HG02943 (cell line): Measurements from ENCODE around the gene SEC22C.
"Not testable (repeated sequence)": the region's sequence is repeated elsewhere in the genome, so short reads cannot be mapped to it uniquely, and the experiment has no call there.

Experiments used
- ATAC-seq: cut with Tn5 transposase; IDR thresholded peaks from one replicate; pipeline ENCODE4 v1.9.1; 2021; ENCODE audit warnings: mild to moderate bottlenecking, low read depth, moderate library complexity; ENCODE audit not compliant: unreplicated experiment

The SEC22C gene

DNA sequence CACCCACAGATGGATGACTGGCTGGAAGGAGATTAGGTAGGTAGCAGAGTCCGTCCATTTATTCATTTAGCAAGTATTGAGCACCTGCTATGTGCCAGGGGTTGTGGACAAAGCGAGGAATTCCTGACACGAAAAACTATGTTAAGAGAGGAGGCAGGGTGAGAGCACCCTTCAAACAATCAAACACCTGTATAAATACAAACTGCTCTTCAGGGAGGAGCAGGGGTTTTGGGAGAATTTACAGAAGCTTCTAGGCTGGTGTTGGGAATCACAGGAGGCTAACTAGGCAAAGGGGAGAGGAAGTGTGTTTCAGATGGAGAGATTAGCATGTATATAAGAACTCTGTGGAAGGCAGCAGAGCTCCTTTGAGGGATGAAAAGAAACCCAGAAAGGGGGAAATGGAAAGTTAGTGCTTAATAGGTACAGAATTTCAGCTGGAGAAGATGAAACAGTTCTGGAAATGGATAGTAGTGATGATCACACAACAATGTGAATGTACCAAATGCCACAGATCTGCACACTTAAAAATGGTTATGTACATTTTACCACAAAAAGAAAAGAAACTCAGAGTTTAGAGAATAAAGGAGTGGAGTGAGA is 805 bp upstream of the SEC22C start:
- no peak for ATAC-seq

DNA sequence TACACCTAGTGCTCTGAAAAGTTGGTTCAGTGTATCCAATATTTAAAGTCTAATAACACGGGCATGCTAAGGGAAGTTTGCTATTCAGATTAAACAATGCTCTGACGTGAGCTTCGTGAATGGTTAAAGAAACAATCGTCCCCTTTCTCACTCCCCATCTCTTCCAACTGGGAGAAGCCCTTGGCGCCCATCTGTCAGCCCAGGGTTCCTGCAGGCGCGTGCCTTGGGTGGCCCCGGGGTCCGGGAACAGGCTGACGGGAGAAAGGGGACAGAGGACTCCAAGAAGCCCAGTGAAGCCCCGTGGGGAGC is 413 bp downstream of the SEC22C start:
- no peak for ATAC-seq

DNA sequence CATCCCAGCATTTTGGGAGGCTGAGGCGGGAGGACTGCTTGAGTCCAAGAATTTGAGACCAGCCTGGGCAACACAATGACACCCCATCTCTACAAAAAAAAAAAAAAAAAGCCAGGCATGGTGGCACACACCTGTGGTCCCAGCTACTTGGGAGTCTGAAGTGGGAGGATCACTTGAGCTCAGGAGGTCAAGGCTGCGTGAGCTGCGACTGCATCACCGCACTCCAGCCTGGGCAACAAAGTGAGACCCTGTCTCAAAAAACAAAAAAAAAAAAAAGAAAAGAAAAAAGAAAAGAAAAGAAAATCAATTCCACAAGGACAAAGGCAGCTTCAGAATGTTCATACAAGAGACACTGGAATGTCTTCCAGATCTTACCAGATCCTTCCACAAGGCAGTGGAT is 2.4 kb downstream of the SEC22C start:
- not testable (repeated sequence) for ATAC-seq

DNA sequence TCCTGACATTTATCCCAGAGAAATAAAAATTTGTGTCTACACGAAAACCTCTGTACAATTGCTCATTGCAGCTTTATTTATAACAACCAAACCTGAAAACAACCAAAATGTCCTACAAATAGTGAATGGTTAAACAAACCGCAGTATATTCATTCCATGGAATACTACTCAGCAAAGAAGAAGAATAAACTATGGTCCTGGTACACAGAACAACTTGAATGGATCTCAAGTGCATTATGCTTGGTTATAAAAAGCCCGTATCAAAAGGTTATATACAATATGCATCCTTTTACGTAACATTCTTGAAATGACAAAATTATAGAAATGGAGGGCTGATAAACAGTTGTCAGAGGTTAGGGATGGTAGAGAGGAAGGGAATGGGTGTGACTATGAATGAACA is 3.7 kb downstream of the SEC22C start:
- no peak for ATAC-seq

DNA sequence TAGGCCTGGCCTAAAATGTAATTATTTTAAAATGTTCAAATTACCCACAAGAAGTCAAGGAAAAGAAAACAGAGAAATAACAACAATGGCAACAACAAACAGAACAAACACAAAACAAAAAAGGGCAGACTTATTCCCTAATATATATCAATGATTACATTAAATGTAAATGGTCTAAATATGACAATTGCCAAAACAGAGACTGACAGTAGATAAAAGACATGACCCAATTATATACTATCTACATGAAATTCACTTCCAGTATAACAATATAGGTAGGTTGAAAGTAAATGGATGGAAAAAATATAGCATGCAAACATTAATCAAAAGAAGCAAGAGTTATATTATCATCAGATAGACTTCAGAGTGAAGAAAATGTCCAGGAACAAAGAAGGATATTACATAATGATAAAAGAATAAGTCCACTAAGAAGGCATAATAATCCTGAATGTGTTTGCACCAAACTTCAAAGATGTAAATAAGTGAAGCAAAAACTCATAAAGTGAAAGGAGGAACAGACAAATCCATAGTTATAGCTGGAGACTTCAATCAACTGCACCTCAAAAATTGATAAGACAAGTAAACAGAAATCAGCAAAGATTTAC is 6.5 kb downstream of the SEC22C start:
- no peak for ATAC-seq

DNA sequence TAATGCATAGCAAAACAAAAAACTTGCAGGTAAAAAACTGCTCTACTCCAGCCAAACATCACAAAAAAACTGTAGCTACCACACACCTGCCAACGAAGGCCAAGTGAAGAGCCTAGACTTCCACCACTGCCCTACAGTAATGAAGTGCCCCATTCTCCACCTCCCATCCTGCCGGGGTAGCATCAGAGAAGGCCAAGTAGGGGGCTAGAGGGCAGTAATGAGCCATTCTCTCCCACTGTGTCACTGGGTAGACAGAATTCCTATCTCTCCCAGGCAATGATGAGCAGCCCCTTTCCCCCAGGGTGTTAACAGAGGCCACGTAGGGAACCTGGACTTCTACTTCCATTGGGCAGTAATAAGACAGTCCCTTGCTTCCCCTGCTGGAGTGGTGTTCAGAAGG is 9.5 kb downstream of the SEC22C start:
- ATAC-seq, result no peak

DNA sequence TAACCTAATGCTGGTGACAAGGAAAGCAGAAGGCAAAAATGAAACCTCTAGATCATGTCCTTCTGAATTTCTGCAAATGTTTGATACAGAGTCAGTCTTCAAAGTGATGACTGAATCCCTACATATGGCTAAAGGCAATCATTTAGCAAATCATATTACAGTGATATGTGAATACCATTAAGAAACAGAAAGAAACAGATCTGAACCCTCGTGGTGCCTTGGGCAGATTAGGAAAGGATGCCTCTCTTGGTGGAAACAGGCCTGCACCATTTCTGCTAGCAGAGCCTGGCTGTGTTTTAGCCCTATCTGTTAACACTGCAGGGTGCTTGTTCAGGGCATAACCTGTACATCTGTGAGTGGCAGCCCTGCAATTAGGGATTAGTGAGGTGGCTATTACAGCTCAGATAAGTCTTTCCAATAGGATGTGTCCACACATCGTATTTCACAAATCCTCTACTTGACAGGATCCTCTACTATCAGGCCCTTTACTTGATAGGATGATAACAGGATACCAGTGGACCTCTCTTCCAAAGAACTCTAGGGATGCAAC is 12.1 kb downstream of the SEC22C start:
- ATAC-seq, result no peak

DNA sequence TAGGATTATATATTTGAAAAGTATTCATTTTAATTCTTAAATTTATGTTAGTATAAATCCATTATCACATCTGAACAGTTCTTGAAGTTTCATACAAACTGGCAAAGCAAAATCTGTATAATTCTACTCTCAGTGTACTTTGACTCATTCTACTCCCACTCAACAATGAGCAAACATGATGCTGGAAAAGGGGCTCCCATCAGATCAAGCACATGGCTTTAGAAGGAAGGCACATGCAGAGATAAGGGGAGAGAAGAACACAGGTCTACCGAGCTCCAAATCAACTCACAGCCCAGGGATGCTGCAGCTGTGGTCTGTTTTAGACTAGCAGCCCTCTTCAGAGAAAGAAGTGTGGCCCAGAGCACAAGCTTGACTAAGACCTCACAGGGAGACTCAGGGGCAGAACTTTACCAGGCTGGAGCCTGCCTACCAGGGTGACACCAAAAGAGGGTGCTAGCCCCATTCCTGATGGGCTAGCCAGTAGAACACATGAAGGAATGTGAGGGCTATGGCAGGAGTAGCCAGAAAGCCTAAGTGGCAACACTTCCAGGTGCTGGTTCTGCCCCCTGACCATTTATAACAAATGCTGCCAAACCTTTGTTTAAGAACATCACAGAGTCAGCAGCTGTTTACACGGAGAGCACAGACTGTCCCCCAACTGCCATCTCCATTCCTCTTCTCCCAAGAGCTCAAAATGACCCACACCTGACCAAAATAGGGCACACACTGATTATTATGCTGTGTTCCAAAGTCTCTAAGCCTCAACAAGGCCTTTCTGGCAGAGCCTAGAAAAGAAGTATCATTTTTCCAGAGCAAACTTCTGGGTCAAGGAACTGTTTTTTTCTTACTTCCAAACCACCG is 19.5 kb downstream of the SEC22C start:
- no peak for ATAC-seq

DNA sequence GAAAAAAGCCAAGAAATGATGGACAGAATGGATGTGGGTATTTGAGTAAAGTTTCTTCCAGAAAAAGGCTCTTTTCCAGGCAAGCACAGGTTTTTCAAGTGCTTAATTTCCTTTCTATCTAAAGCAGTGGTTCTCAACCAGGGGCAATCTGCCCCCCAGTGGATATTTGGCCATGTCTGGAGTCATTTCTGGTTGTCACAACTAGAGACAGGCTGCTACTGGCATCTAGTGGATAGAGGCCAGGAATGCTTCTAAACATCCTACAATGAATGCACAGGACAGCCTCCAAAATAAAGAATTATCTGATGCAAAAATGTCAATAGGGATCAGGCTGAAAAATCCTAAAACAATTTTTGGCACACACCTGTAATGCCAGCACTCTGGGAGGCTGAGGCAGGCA is 23.9 kb downstream of the SEC22C start:
- ATAC-seq, result no peak

DNA sequence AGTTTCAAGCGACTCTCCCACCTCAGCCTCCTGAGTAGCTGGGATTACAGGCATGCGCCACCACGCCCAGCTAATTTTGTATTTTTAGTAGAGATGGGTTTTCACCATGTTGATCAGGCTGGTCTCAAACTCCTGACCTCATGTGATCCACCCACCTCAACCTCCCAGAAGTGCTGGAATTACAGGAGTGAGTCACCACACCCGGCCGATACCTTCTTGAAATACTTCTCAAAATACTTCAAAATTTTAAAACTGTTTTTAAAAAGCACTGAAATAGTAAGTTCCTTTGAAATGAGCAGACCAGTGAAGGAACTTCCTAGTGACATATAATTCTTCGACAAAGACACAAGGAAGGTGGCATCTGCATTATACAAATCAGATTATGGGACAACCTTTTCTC is 24.9 kb downstream of the SEC22C start:
- not testable (repeated sequence) for ATAC-seq

DNA sequence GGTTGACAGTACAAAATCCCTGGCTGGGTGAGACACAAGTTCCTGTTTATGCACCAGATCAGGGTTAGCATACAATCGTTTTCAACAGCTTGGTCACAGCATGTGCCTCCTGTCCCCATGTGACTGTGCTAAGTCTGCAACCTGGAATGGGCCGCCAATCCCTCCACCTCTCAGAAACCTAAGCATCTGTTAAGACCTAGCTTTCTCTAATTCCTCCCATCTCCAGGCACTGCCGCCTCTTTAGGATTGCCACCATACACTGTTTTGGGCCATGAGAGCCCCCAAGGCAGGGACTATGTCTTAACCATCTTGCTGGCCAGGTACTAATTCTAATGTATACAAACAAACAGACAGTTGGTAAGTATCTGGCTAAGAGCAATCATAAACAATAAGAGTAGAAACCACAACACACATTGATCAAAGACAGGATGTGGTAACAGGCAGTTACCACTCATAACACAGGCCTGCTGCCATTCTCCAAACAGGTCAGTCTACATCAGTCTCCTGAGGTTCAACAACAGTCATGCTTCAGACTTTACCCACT is 25.6 kb downstream of the SEC22C start:
- ATAC-seq, result no peak

DNA sequence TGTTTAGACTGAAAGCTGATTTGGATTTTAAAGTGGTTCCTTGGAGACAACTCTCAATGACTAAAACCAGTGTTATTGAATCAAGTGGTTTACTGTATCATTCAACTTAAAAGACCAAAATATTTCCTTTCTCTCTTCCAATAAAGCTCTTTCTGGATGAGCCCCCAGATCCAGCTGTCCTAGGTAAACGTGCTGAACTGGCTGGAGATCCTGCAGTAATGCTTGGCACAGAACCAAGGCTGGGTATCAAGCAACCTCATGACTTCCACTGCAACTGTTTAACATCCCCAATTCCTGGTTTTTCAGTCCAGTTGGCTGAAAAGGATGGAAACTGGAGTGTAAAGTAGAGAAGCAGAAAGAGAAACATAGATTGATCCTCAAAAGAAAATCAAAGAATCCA is 28.9 kb downstream of the SEC22C start:
- no peak for ATAC-seq

DNA sequence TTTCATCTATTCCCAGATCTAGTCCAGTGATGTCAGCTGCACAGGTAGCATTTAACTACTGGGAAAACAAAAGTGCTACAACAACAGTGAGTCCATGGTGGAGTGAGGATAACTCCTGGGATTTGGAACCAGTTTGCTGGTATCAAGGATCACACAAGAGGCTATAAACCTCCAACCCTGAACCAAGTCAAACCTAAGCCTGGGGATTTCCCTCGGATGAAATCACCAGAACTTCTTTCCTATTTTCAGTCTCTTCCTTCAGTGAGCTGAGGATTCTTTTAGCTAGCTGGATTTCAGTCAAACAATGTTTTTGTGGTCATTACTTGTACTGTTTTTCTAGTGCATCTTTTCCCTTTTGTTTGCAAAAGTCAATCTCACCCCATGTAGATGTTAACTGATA is 31.5 kb downstream of the SEC22C start:
- no peak for ATAC-seq

DNA sequence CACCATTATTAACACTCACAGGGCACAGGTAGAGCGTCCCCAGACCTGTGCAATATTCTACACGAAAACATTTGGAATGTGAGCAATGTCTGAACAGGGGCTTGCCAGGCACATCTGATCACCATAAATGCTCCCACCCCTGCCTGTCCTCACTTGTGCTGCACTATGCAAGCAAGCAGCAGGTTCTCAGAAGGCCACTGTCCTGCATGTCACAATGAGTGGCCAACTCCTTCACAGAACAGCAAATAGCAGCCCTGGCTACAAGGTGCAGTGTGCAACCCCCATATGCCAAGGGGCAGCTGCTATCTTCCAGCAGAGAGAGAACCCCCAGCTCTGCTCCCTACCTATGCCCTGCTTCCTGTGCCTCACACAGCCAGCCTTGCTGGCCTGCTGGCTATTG is 32.6 kb downstream of the SEC22C start:
- ATAC-seq, result no peak

DNA sequence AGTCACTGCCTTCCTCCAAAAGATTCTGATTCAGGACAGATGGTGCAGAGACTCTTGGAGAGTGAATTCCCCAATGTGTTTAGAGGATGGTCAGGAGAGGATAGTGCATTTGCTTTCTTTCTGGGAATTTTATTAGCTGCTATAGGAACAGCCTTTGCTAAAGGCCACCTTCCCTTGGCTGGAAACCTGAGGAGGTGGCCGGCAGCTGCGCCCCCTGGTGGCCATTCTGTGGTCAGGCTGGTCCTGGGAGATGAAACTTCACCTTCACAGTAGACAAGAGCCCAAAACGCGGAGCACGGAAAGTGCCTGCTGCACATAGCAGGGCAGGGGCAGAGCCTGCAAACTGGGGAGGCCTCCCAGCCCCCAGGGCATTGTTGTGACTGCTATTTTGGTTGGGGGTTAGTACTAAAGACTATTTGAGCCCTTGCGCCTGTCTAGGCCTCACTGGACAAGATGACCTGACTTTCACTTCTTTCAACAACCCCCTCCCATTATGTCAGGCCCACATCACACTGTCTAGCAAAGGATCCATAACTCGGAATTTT is 34.3 kb downstream of the SEC22C start:
- ATAC-seq, result no peak

DNA sequence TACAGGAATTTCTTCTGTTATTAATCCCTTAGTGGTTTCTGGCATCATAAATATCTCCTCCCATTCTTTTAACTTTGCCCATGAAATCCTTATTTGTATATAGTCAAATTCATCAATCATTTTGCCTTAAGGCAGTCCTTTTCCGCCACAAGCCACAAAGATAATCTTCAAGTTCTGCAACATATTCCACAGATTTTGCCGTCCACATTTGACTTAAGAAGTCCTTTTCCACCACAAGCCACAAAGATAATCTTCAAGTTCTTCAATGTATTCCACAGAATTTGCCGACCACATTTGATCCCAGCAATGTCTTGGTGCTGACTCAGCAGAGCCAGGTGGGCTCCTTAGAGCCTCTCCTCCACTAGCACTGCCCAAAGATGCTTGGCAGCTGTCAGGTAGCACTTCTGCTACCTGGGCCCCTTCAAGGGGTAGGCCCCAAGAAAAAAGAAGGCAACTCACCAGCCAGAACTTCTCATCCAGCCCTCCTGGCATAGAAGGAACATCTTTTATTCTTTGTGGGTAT is 35.0 kb downstream of the SEC22C start:
- ATAC-seq, result no peak

DNA sequence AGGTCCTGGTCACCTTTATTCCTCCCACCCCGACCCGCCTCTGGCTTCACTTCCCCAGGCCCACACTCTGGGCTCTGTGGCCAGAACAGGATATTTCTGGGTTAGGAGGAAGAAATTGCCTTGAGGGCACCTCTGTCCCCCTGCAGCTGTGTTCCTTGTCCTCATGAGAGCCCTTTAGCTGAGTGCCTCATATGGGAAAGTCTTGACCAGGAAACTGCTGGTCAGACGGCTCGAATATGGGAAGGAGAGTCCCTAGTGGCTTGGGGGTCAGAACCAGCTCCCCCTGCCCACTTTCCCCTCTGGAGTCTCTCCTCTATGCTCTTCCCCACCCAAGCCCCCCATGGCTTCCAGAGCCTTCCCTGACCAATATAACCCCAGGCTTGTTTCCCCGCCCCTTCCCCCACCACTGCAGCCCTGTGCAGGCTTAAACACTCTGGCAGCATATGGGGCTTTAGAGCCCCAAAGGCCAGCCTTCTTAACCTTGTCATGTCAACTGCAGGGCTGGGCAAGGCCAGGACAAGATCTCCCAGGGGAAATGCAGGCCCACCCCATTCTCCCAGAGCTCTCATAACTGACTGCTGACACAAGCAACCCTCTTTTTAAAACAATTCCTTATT is 36.4 kb downstream of the SEC22C start:
- no peak for ATAC-seq

DNA sequence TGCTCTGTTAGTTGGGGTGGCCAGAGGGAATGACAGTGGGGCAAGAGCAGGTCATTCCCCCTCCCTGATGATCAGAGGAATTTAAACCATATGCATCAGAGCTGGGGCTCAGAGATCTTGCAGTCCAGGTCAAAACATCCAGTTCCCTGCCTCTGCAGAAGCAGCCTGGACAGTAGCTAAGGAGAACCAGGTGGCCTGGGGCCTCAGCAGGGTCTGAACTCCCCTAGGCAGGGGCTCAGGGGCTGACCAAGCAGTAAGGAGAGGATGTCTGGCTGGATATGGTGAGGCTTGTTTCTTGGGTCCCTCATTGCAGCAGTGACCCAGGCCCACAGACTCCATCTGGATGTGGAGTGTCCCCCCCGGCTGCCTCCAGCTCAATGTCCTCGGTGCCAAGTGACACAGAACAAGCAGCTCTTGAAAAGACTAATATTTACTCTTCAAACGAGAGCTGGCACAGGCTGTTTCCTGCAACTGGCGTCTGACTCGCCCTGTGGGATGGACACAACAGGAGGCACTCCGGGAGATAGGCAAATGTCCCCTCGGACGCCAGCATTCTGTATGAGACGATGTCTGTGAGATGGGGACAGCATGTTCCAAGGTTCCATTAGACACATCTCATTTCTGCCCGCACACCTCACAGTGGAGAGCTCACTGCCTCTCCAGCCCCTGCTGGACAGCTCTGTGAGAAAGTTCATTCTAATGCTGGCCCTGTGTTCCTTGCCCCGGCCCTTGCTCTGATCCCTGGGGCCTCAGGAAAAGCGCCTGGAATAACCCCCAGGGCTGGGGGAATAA is 37.1 kb downstream of the SEC22C start:
- no peak for ATAC-seq

DNA sequence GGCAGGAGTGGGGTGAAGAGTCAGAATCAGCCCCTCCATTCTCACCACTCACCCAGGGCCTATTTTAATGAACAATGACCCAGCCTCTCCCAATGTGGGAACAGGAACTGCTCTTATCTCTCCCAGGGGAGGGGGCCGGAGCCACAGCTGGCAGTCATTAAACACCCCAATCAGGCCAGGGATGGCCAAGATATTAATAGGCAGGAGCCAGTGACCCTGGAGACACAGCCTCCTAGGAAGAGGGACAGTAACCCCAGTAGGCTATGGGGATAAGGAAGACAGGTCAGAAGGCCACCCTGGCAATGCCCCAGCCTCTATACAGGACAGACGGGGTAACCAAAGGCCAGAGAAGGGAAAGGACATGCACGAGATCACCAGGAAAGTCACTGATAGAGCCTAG is 40.7 kb downstream of the SEC22C start:
- ATAC-seq, result no peak
